Kidney (tissue), 14 donors: ENCODE data around the gene FOXO1. TPM values are rescaled to one million over a fixed set of nuclear protein-coding genes. Genes with fewer than 3 reads are reported as not detected.

ENCODE experiments used
- DNase-seq, 5 donors: peaks; one replicate each; pipeline ENCODE4 v3.0.0-alpha.2; 2013 to 2020
- FAIRE-seq: peaks from 2 replicates; lab custom pipeline; 2012; peaks lifted over from hg19 to GRCh38; lab: Jason Lieb, UNC
- H3K27ac ChIP-seq, 2 donors: one replicate each; pipeline ENCODE4 v1.7.0; 2013; ENCODE audit warnings: low read depth in 2 of 2, low read length in 2 of 2, inconsistent platforms in 1 of 2
- H3K27me3 ChIP-seq: one replicate; pipeline ENCODE4 v1.7.1; 2013; ENCODE audit warnings: low read length, inconsistent platforms; ENCODE audit not compliant: control insufficient read depth, insufficient read depth
- H3K36me3 ChIP-seq, 3 donors: one replicate each; pipeline versions ENCODE4 v1.7.0 to v1.7.1; 2013; ENCODE audit warnings: low read length in 3 of 3, control low read depth in 1 of 3, inconsistent platforms in 1 of 3; ENCODE audit not compliant: insufficient read depth in 3 of 3, control insufficient read depth in 2 of 3
- H3K4me1 ChIP-seq, 3 donors: one replicate each; pipeline versions ENCODE4 v1.7.0 to v1.7.1; 2013; ENCODE audit warnings: low read length in 3 of 3, inconsistent platforms in 1 of 3, low read depth in 1 of 3; ENCODE audit not compliant: control insufficient read depth in 2 of 3, insufficient read depth in 2 of 3
- H3K4me3 ChIP-seq, 3 donors: one replicate each; pipeline versions ENCODE4 v1.7.0 to v1.8.1; 2013; ENCODE audit warnings: low read length in 3 of 3, control low read depth in 1 of 3, inconsistent platforms in 1 of 3
- H3K9ac ChIP-seq, 3 donors: one replicate each; pipeline versions ENCODE4 v1.7.0 to v1.7.1; 2013; ENCODE audit warnings: low read length in 3 of 3, control low read depth in 1 of 3, inconsistent platforms in 1 of 3
- H3K9me3 ChIP-seq, 3 donors: one replicate each; pipeline versions ENCODE4 v1.7.0 to v1.7.1; 2013; ENCODE audit warnings: low read length in 3 of 3, control low read depth in 1 of 3, inconsistent platforms in 1 of 3; ENCODE audit not compliant: control insufficient read depth in 2 of 3, insufficient read depth in 1 of 3
- CTCF ChIP-seq: IDR thresholded peaks from 3 replicates; pipeline ENCODE4 v1.5.1; 2012; ENCODE audit warnings: mild to moderate bottlenecking, moderate library complexity, borderline replicate concordance; ENCODE audit not compliant: insufficient read depth; ENCODE audit errors: extremely low read depth
- intact Hi-C: fragments of 100-400 bp; cut with DNase I; formaldehyde crosslinking; loops from one replicate; pipeline ENCODE4 v1.11.1; 2022
- polyA plus RNA-seq: library from polyadenylated mRNA; stranded (reverse); fragments of 350-450 nt; fragmentation: Illumina TruSeq; extraction: RNeasy Lipid Tissue Mini Kit (QIAGEN cat#74804); gene quantifications from one replicate; pipeline ENCODE4 v1.2.3, GENCODE V29; 2014; ENCODE audit warnings: low read depth, low replicate concordance; ENCODE audit not compliant: insufficient read depth
- total RNA-seq: library from RNA; stranded (reverse); fragmentation: NEBNext Ultra II Directional; extraction: Animal tissue kit (Norgen Biotek cat#: 25700); gene quantifications from one replicate; pipeline ENCODE4 v1.2.1, GENCODE V29; 2021
- donor health status: control.
- donor health status: control.
- donor health status: control.
- donor health status: control.
- donor health status: control.
- donor health status: DM: yes; HTN: yes; CAD: no.
- donor health status: Normal renal cell carcinoma (clear cell type).

The FOXO1 gene
- total and polyA plus RNA-seq, 2 donors from 2014 or later = 8.6 to 54.6 TPM

DNA sequence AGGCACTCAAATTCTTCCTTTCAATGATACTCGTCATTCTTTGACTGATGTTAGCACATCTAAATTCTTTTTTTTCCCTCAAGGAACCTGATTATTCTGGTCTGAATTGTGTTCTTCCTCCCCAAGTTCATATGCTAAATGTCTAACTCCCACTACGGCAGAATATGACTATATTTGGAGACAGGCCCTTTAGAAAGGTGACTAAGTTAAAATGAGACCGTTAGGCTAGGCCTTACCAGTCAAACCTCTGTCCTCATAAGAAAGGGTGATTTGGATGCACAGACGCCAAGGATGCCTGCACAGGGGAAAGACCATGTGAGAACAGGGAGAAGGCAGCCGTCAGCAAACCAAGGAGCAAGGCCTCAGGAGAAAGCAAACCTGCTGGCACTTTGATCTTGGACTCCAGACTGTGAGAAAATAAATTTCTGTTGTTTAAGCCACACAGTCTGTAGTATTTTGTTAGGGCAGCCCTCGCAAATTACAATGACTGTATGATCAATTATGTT is 13.1 kb upstream of the FOXO1 start:
- FAIRE-seq = no peak
- intact Hi-C loops = no loop called here

GRCh38 chr13:40677064-40677463 is 10.6 kb upstream of the FOXO1 start:
- no peak for TF ChIP-seq CTCF
- H3K27me3 ChIP-seq = no peaks in the 10 kb centered on the region
- H3K4me3 ChIP-seq = no peak overlapping the region
- DNase-seq = no peak
- no peaks in the 10 kb centered on the region for H3K36me3 ChIP-seq
- FAIRE-seq = no peak
- peaks cover 0 to 4% (median 0%) of the 10 kb centered on the region in 3 donors for H3K4me1 ChIP-seq
- intact Hi-C loops = no loop called here
- no peak overlapping the region for H3K27ac ChIP-seq
- no peak overlapping the region for H3K9ac ChIP-seq
- no peaks in the 10 kb centered on the region for H3K9me3 ChIP-seq

More for the DNA sequence above, 13.1 kb upstream of the FOXO1 start:
- DNase-seq = no peak
- H3K4me3 ChIP-seq = no peak overlapping the region
- TF ChIP-seq CTCF = no peak
- no peak overlapping the region for H3K9ac ChIP-seq
- H3K9me3 ChIP-seq = no peaks in the 10 kb centered on the region
- H3K27ac ChIP-seq = no peak overlapping the region
- H3K4me1 ChIP-seq = peaks cover 0 to 4% (median 0%) of the 10 kb centered on the region in 3 donors
- H3K36me3 ChIP-seq = no peaks in the 10 kb centered on the region
- no peaks in the 10 kb centered on the region for H3K27me3 ChIP-seq

DNA sequence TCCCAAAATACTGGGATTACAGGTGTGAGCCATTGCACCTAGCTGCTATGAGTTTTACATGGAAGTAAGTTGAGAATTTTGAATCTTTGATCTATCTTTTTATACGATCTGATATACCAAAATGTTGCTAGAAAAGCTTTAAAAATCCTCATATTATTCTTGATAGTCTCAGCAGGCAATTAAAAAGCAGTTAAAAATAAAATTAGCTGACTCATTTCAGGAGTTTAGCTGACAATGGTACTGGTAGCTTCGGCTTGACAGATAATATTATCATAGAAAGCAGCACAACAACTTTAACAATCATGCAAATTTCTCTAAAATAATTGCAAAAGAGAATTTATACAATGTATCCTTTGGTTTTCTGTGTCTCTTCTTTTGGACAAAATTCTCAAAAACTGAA is 9.6 kb upstream of the FOXO1 start:
- Histone ChIP-seq H3K4me1 (peaks cover 0 to 1% (median 0%) of the 10 kb centered on the region in 3 donors), H3K4me3 (no peak overlapping the region), H3K9me3 (no peaks in the 10 kb centered on the region), H3K36me3 (no peaks in the 10 kb centered on the region), H3K27me3 (no peaks in the 10 kb centered on the region), H3K9ac (no peak overlapping the region), H3K27ac (no peak overlapping the region)
- FAIRE-seq (no peak), DNase-seq (no peak)
- TF ChIP-seq CTCF = no peak
- intact Hi-C loops = no loop called here

GRCh38 chr13:40673414-40673813 is 7.0 kb upstream of the FOXO1 start:
- no peak for FAIRE-seq
- Histone ChIP-seq H3K9me3 (no peaks in the 10 kb centered on the region), H3K4me3 (no peak overlapping the region), H3K27me3 (no peaks in the 10 kb centered on the region), H3K9ac (no peak overlapping the region), H3K4me1 (no peaks in the 10 kb centered on the region), H3K27ac (no peak overlapping the region), H3K36me3 (no peaks in the 10 kb centered on the region)
- TF ChIP-seq CTCF = no peak
- DNase-seq = no peak
- intact Hi-C loops = no loop called here
